ENCODE measurements around the gene DIDO1. TPM values are rescaled to one million over a fixed set of nuclear protein-coding genes. Genes with fewer than 3 reads are reported as not detected.
A peak's percentile ranks its signal among the peaks of the same experiment; 100 is the strongest.

The DIDO1 gene
- total and polyA plus RNA-seq, 9 of the 15 experiments (the other 6 are each of a cell fraction or from before 2014, with no cell fraction given), result 4.4 to 46.8 (median 31.2) TPM

DNA sequence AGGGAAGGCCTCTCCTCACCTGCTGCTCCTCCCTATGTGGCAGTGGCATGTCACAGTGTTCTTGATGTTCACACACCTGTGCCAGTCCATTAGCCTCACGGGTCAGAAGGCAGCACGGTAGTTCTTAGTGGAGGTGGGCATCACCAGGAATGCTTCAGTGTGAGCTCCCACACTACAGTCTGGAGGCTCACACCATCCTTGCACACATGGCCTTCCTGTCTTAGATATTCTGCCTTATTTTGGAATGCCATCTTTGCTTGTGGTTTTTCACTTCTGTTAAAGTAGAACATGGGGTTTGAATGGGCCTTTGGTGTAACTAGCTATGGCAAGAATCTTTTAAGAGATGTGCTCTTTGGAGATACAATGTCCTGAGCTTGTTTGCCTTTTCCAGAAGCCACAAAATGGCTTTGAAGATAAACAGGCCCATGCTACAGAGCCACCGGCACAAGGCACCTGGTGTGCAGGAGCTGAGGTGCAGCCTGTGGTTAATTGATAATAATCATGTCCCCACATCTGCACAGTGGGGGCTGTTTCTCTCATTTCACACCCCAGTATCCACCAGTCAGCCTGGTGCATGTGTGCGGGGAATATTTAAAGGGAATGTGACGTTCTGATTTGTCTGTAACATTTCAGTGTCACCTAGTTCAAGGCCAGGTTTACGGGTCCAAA is 23.0 kb upstream of the DIDO1 start (continued):
- TF ChIP-seq KDM4B (IDR thresholded peaks at IDR 0.05; ENCODE audit: borderline replicate concordance in 2 of 2, low read depth in 1 of 2), result no peak
- no peak for TF ChIP-seq NELFE (IDR thresholded peaks at IDR 0.05; ENCODE audit: insufficient read depth, insufficient read length)
- TF ChIP-seq, protein P1, sequence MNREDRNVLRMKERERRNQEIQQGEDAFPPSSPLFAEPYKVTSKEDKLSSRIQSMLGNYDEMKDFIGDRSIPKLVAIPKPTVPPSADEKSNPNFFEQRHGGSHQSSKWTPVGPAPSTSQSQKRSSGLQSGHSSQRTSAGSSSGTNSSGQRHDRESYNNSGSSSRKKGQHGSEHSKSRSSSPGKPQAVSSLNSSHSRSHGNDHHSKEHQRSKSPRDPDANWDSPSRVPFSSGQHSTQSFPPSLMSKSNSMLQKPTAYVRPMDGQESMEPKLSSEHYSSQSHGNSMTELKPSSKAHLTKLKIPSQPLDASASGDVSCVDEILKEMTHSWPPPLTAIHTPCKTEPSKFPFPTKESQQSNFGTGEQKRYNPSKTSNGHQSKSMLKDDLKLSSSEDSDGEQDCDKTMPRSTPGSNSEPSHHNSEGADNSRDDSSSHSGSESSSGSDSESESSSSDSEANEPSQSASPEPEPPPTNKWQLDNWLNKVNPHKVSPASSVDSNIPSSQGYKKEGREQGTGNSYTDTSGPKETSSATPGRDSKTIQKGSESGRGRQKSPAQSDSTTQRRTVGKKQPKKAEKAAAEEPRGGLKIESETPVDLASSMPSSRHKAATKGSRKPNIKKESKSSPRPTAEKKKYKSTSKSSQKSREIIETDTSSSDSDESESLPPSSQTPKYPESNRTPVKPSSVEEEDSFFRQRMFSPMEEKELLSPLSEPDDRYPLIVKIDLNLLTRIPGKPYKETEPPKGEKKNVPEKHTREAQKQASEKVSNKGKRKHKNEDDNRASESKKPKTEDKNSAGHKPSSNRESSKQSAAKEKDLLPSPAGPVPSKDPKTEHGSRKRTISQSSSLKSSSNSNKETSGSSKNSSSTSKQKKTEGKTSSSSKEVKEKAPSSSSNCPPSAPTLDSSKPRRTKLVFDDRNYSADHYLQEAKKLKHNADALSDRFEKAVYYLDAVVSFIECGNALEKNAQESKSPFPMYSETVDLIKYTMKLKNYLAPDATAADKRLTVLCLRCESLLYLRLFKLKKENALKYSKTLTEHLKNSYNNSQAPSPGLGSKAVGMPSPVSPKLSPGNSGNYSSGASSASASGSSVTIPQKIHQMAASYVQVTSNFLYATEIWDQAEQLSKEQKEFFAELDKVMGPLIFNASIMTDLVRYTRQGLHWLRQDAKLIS (CRISPR knock-in tag; IDR thresholded peaks at IDR 0.05), result no peak
- TF ChIP-seq ZFP30 (CRISPR knock-in tag; IDR thresholded peaks at IDR 0.05; ENCODE audit: borderline replicate concordance), result no peak
- no peak for TF ChIP-seq RCOR1 (IDR thresholded peaks at IDR 0.05; ENCODE audit: borderline replicate concordance in 1 of 2, low read depth in 2 of 2, low read length in 2 of 2)
- no peak for TF ChIP-seq SRSF1 (IDR thresholded peaks at IDR 0.05; ENCODE audit: low read depth, low read length)
- no peak for TF ChIP-seq DPF2 (IDR thresholded peaks at IDR 0.05)
- TF ChIP-seq, protein P2, sequence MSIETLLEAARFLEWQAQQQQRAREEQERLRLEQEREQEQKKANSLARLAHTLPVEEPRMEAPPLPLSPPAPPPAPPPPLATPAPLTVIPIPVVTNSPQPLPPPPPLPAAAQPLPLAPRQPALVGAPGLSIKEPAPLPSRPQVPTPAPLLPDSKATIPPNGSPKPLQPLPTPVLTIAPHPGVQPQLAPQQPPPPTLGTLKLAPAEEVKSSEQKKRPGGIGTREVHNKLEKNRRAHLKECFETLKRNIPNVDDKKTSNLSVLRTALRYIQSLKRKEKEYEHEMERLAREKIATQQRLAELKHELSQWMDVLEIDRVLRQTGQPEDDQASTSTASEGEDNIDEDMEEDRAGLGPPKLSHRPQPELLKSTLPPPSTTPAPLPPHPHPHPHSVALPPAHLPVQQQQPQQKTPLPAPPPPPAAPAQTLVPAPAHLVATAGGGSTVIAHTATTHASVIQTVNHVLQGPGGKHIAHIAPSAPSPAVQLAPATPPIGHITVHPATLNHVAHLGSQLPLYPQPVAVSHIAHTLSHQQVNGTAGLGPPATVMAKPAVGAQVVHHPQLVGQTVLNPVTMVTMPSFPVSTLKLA (conservative IDR thresholded peaks at IDR 0.05), result no peak
- TF ChIP-seq CBX2 (IDR thresholded peaks at IDR 0.05; ENCODE audit: insufficient read depth, low read length, poor library complexity, severe bottlenecking), result no peak
- TF ChIP-seq ZNF436 (CRISPR knock-in tag; IDR thresholded peaks at IDR 0.05), result no peak
- TF ChIP-seq ZNF449 (CRISPR knock-in tag; IDR thresholded peaks at IDR 0.05), result no peak
- no peak for TF ChIP-seq ZNF23 (CRISPR knock-in tag; IDR thresholded peaks at IDR 0.05)
- 0 out of 2 replicates have a peak, but pooled peaks have one; percentile 23 for TF ChIP-seq KLF16 (IDR thresholded peaks at IDR 0.05)
- TF ChIP-seq CBFA2T3 (IDR thresholded peaks at IDR 0.05), result peak; percentile 79
- TF ChIP-seq TEAD1 (CRISPR knock-in tag; IDR thresholded peaks at IDR 0.05), result 0 out of 4 replicates have a peak, but pooled peaks of 1 of the 2 experiments have one; percentile 34
- TF ChIP-seq ELK1 (CRISPR knock-in tag; IDR thresholded peaks at IDR 0.05), result no peak
- no peak for TF ChIP-seq KDM2B (CRISPR knock-in tag; IDR thresholded peaks at IDR 0.05)
- no peak for TF ChIP-seq PML (IDR thresholded peaks at IDR 0.05; ENCODE audit: low read length)
- TF ChIP-seq TAL1 (IDR thresholded peaks at IDR 0.05), result peak; percentile 34; the same call in 1 of the 2 replicates
- no peak for TF ChIP-seq ZNF785 (CRISPR knock-in tag; IDR thresholded peaks at IDR 0.05)

Measured in K562 (cell line).